GM12878 (cell line): ENCODE measurements around the gene KRCC1. TPM values are rescaled to one million over a fixed set of nuclear protein-coding genes. Genes with fewer than 3 reads are reported as not detected.
A peak's percentile ranks its signal among the peaks of the same experiment; 100 is the strongest.

Experiments used
- ATAC-seq: fragments of 200-7000 bp; cut with Tn5 transposase; 3 replicates; pipeline ENCODE4 v1.9.1; 2020; ENCODE audit warnings: mild to moderate bottlenecking, moderate library complexity
- BruUV-seq: library from RNA; stranded (reverse); fragments of 400-500 nt; replicated peaks from 2 replicates; lab custom pipeline; 2021; lab: Mats Ljungman, UMichigan
- CTCF ChIA-PET: fragments of 300-600 bp; sonication (Branson Sonifier 250); formaldehyde crosslinking; extraction: SDS; loops from one replicate; lab custom pipeline; 2021; ENCODE audit warnings: inconsistent platforms; lab: Yijun Ruan, JAX
- POLR2A ChIA-PET: fragments of 350-600 bp; formaldehyde crosslinking; extraction: SDS; loops from one replicate; lab custom pipeline; 2021; ENCODE audit warnings: inconsistent platforms; lab: Charles Lee
- RAD21 ChIA-PET: fragments of 300-600 bp; sonication (Branson Sonifier 250); formaldehyde crosslinking; loops from one replicate; lab custom pipeline; 2023; ENCODE audit warnings: antibody characterized with exemption; ENCODE audit not compliant: unreplicated experiment; lab: Charles Lee
- SMC1A ChIA-PET: fragments of 300-600 bp; sonication (Branson Sonifier 250); formaldehyde crosslinking; loops from one replicate; lab custom pipeline; 2023; ENCODE audit not compliant: unreplicated experiment, uncharacterized antibody; lab: Charles Lee
- DNase-seq: peaks from one replicate; pipeline ENCODE4 v3.0.0-alpha.2; 2011; ENCODE audit warnings: low read depth, low spot score
- FAIRE-seq: peaks from 3 replicates; lab custom pipeline; 2011; peaks lifted over from hg19 to GRCh38; lab: Jason Lieb, UNC
- H2AFZ ChIP-seq: 2 replicates; pipeline ENCODE4 v1.6.0; 2011; ENCODE audit warnings: low read depth, low read length, control low read depth; ENCODE audit not compliant: control insufficient read depth
- H3K27ac ChIP-seq: 2 replicates; pipeline ENCODE4 v1.5.1; 2011; ENCODE audit warnings: control low read depth; ENCODE audit not compliant: control insufficient read depth, insufficient read depth
- H3K27me3 ChIP-seq, 2 experiments: replicated peaks in 1 of 2; 2 replicates each; pipeline versions ENCODE4 v1.6.0 to v1.6.1; 2011; ENCODE audit warnings: low read length in 1 of 2; ENCODE audit not compliant: control insufficient read depth in 2 of 2, insufficient read depth in 2 of 2
- H3K36me3 ChIP-seq, 2 experiments: 2 replicates each; pipeline ENCODE4 v1.5.1; 2011; ENCODE audit warnings: low read length in 1 of 2; ENCODE audit not compliant: control insufficient read depth in 2 of 2, insufficient read depth in 2 of 2
- H3K4me1 ChIP-seq: 2 replicates; pipeline ENCODE4 v1.6.1; 2011; ENCODE audit warnings: mild to moderate bottlenecking, low read length, moderate library complexity, mixed read lengths; ENCODE audit not compliant: control insufficient read depth, insufficient read depth
- H3K4me2 ChIP-seq: 2 replicates; pipeline ENCODE4 v1.6.0; 2011; ENCODE audit warnings: control low read depth; ENCODE audit not compliant: control insufficient read depth, insufficient read depth
- H3K4me3 ChIP-seq: fragments of 200-600 bp; sonication (generic); 2 replicates; pipeline ENCODE4 v1.5.1; 2016
- H3K79me2 ChIP-seq: 2 replicates; pipeline ENCODE4 v1.6.0; 2011; ENCODE audit warnings: low read length; ENCODE audit not compliant: control insufficient read depth, insufficient read depth
- H3K9ac ChIP-seq: 2 replicates; pipeline ENCODE4 v1.8.0; 2011; ENCODE audit warnings: low read length, control low read depth, mixed read lengths; ENCODE audit not compliant: control insufficient read depth, insufficient read depth
- H3K9me3 ChIP-seq: replicated peaks from 3 replicates; pipeline ENCODE4 v1.5.1; 2011; ENCODE audit warnings: mild to moderate bottlenecking, low read length; ENCODE audit not compliant: control insufficient read depth, insufficient read depth
- H4K20me1 ChIP-seq: 2 replicates; pipeline ENCODE4 v1.6.0; 2011; ENCODE audit not compliant: control insufficient read depth, insufficient read depth
- GATAD2B ChIP-seq: fragments of 450-650 bp; conservative IDR thresholded peaks from 2 replicates; pipeline ENCODE4 v1.6.1; 2017; ENCODE audit warnings: low read depth, mild to moderate bottlenecking, moderate library complexity
- MYB ChIP-seq: fragments of 150-350 bp; IDR thresholded peaks from 2 replicates; pipeline ENCODE4 v1.6.1; 2014; ENCODE audit warnings: mild to moderate bottlenecking, low read depth, low read length, borderline replicate concordance
- WRNIP1 ChIP-seq: IDR thresholded peaks from 2 replicates; pipeline ENCODE4 v1.6.1; 2011; ENCODE audit warnings: low read depth, low read length, improper control_type of control experiment, borderline replicate concordance
- WGBS: methylation state at CpG from one replicate; pipeline ENCODE4 v1.1.6; 2016; ENCODE audit warnings: low lambda C conversion rate; ENCODE audit not compliant: insufficient replicate concordance, insufficient coverage; ENCODE audit errors: missing lambda C conversion rate; 5-methylcytosine and 5-hydroxymethylcytosine counted together
- in situ Hi-C: fragments of 300-500 bp; cut with MboI; formaldehyde crosslinking; loops from 9 replicates; pipeline ENCODE4 v1.14.3; 2018; ENCODE audit warnings: mixed read lengths
- intact Hi-C: fragments of 100-400 bp; cut with micrococcal nuclease; formaldehyde crosslinking; loops from one replicate; pipeline ENCODE4 v1.14.2; 2022; ENCODE audit not compliant: unreplicated experiment
- polyA plus RNA-seq, 11 experiments: library from polyadenylated mRNA; depleted of rRNA in 4 of 11; unstranded in 6 of 11; stranded (reverse) in 5 of 11; fragments of >200 nt; fragmentation: Nextera tagmentation in 4 of 11; fragmentation: Illumina TruSeq in 1 of 11; extraction: Ambion mirVana in 4 of 11; extraction: Trizol in 1 of 11; gene quantifications; 1 replicate in 1 of 11; 2 replicates in 10 of 11; pipeline versions ENCODE4 v1.2.1 to v1.2.3, GENCODE V29; 2011 to 2016; ENCODE audit warnings: inconsistent platforms in 2 of 11, missing spikeins in 2 of 11, low read depth in 1 of 11
- total RNA-seq, 4 experiments: library from RNA; depleted of rRNA in 3 of 4; stranded (reverse); fragments of >200 nt in 3 of 4; fragmentation: Illumina TruSeq in 1 of 4; extraction: Trizol in 1 of 4; gene quantifications; 2 replicates each; pipeline versions ENCODE4 v1.2.1 to v1.2.3, GENCODE V29; 2013 to 2021
- TF ChIP-seq, protein P1 (sequence below): fragments of 450-650 bp; IDR thresholded peaks from 2 replicates; pipeline ENCODE4 v1.6.1; 2017; ENCODE audit warnings: mild to moderate bottlenecking, moderate library complexity

KRCC1 gene
- total and polyA plus RNA-seq, 10 of the 15 experiments (the other 5 are each of a cell fraction or from before 2014, with no cell fraction given), result 3.8 to 27.2 (median 12.5) TPM

- H3K4me2 ChIP-seq, result peak overlapping the region; percentile 83; the same call in 1 of the 2 replicates
- H4K20me1 ChIP-seq, result no peaks in the 10 kb centered on the region
- DNase-seq (no peak), ATAC-seq (no peak), FAIRE-seq (no peak)
- TF ChIP-seq GATAD2B (no peak), WRNIP1 (no peak), MYB (no peak)
- TF ChIP-seq, protein P1, sequence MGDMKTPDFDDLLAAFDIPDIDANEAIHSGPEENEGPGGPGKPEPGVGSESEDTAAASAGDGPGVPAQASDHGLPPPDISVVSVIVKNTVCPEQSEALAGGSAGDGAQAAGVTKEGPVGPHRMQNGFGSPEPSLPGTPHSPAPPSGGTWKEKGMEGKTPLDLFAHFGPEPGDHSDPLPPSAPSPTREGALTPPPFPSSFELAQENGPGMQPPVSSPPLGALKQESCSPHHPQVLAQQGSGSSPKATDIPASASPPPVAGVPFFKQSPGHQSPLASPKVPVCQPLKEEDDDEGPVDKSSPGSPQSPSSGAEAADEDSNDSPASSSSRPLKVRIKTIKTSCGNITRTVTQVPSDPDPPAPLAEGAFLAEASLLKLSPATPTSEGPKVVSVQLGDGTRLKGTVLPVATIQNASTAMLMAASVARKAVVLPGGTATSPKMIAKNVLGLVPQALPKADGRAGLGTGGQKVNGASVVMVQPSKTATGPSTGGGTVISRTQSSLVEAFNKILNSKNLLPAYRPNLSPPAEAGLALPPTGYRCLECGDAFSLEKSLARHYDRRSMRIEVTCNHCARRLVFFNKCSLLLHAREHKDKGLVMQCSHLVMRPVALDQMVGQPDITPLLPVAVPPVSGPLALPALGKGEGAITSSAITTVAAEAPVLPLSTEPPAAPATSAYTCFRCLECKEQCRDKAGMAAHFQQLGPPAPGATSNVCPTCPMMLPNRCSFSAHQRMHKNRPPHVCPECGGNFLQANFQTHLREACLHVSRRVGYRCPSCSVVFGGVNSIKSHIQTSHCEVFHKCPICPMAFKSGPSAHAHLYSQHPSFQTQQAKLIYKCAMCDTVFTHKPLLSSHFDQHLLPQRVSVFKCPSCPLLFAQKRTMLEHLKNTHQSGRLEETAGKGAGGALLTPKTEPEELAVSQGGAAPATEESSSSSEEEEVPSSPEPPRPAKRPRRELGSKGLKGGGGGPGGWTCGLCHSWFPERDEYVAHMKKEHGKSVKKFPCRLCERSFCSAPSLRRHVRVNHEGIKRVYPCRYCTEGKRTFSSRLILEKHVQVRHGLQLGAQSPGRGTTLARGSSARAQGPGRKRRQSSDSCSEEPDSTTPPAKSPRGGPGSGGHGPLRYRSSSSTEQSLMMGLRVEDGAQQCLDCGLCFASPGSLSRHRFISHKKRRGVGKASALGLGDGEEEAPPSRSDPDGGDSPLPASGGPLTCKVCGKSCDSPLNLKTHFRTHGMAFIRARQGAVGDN, result no peak
- in situ Hi-C loops, result loop anchor here (25.0 kb wide), 1 partner anchor 609 kb away; no protein-coding TSS in a partner anchor
- H3K79me2 ChIP-seq, result peaks cover 23% of the 10 kb centered on the region
- 0 out of 2 replicates have a peak overlapping the region, but pooled peaks have one; percentile 93 for H3K4me3 ChIP-seq
- CTCF ChIA-PET, result interaction anchor here (2.0 kb wide), 1 partner anchor 13 kb away, joined by 4 read pairs; no protein-coding TSS in a partner anchor
- no peak overlapping the region for H2AFZ ChIP-seq
- BruUV-seq, result no TSS peak
- RAD21 ChIA-PET, result no interaction called here
- WGBS, result 90% methylated on average over 1 of the region's 1 CpG
- peaks cover 4% of the 10 kb centered on the region for H3K4me1 ChIP-seq
- no peak overlapping the region for H3K9ac ChIP-seq
- H3K9me3 ChIP-seq, result no peaks in the 10 kb centered on the region
- POLR2A ChIA-PET, result no interaction called here
- H3K36me3 ChIP-seq, result no peaks in the 10 kb centered on the region; a peak in 1 of 4 replicates
- intact Hi-C loops, result loop anchor here (10.0 kb wide), 1 partner anchor 282 kb away; no protein-coding TSS in a partner anchor
- SMC1A ChIA-PET, result no interaction called here
- no peak overlapping the region for H3K27ac ChIP-seq
- H3K27me3 ChIP-seq, result no peaks in the 10 kb centered on the region
Measured at GRCh38 chr2:88053296-88053695, 2.3 kb downstream of the KRCC1 start.
